ENCODE data around the gene LZIC.

LZIC gene

GRCh38 chr1:9888886-9889285, 54.3 kb downstream of the LZIC start:
- no peak overlapping the region for H3K4me3 Mint-ChIP-seq

GRCh38 chr1:9887070-9887469, 56.1 kb downstream of the LZIC start:
- H3K9me3 Mint-ChIP-seq = no peaks in the 10 kb centered on the region
- TF ChIP-seq CTCF (IDR thresholded peaks at IDR 0.05; ENCODE audit: unreplicated experiment in 3 of 3) = no peak
- peak overlapping the region; percentile 65 to 96 (median 83) for H3K27ac Mint-ChIP-seq
- H3K4me3 Mint-ChIP-seq = peak overlapping the region in 1 of 3 experiments; percentile 21
- peaks cover 5% of the 10 kb centered on the region for H3K27me3 Mint-ChIP-seq (ENCODE audit: low read depth)
- H3K4me1 Mint-ChIP-seq = peaks cover 75% of the 10 kb centered on the region
- no peaks in the 10 kb centered on the region for H3K36me3 Mint-ChIP-seq (ENCODE audit: low read depth)

More at GRCh38 chr1:9888886-9889285, 54.3 kb downstream of the LZIC start:
- Mint-ChIP-seq H3K27ac (peak overlapping the region; percentile 91 to 96 (median 96)), H3K27me3 (ENCODE audit: low read depth) (peaks cover 5% of the 10 kb centered on the region), H3K4me1 (peaks cover 71% of the 10 kb centered on the region), H3K36me3 (ENCODE audit: low read depth) (no peaks in the 10 kb centered on the region), H3K9me3 (no peaks in the 10 kb centered on the region)
- no peak for TF ChIP-seq CTCF (IDR thresholded peaks at IDR 0.05; ENCODE audit: unreplicated experiment in 3 of 3)

- H3K27ac Mint-ChIP-seq = peak overlapping the region; percentile 65 to 96 (median 83)
- H3K36me3 Mint-ChIP-seq (ENCODE audit: low read depth) = no peaks in the 10 kb centered on the region
- no peaks in the 10 kb centered on the region for H3K9me3 Mint-ChIP-seq
- TF ChIP-seq CTCF (IDR thresholded peaks at IDR 0.05; ENCODE audit: unreplicated experiment in 3 of 3) = no peak
- peaks cover 79% of the 10 kb centered on the region for H3K4me1 Mint-ChIP-seq
- H3K27me3 Mint-ChIP-seq (ENCODE audit: low read depth) = peaks cover 5% of the 10 kb centered on the region
- H3K4me3 Mint-ChIP-seq = peak overlapping the region in 1 of 3 experiments; percentile 21
These were observed 57.0 kb downstream of the LZIC start for GRCh38 chr1:9886092-9886742.

GRCh38 chr1:9884805-9885204, 58.4 kb downstream of the LZIC start:
- peak overlapping the region in 1 of 3 experiments; percentile 13 for H3K4me3 Mint-ChIP-seq
- H3K27me3 Mint-ChIP-seq (ENCODE audit: low read depth) = peaks cover 5% of the 10 kb centered on the region
- H3K9me3 Mint-ChIP-seq = no peaks in the 10 kb centered on the region
- H3K4me1 Mint-ChIP-seq = peaks cover 65% of the 10 kb centered on the region
- no peak for TF ChIP-seq CTCF (IDR thresholded peaks at IDR 0.05; ENCODE audit: unreplicated experiment in 3 of 3)
- no peaks in the 10 kb centered on the region for H3K36me3 Mint-ChIP-seq (ENCODE audit: low read depth)
- H3K27ac Mint-ChIP-seq = peak overlapping the region; percentile 55 to 86 (median 72)

- Mint-ChIP-seq H3K9me3 (no peaks in the 10 kb centered on the region), H3K27me3 (ENCODE audit: low read depth) (no peaks in the 10 kb centered on the region), H3K4me1 (peaks cover 55% of the 10 kb centered on the region), H3K27ac (peak overlapping the region; percentile 55 to 86 (median 72)), H3K36me3 (ENCODE audit: low read depth) (no peaks in the 10 kb centered on the region), H3K4me3 (no peak overlapping the region)
- no peak for TF ChIP-seq CTCF (IDR thresholded peaks at IDR 0.05; ENCODE audit: unreplicated experiment in 3 of 3)
These were observed 59.4 kb downstream of the LZIC start for GRCh38 chr1:9883585-9884449.

Data from nephron (organoid).